Kidney (tissue), 14 donors: Measurements from ENCODE around the gene TMTC1. TPM values are rescaled to one million over a fixed set of nuclear protein-coding genes. Genes with fewer than 3 reads are reported as not detected.

ENCODE experiments used
- DNase-seq, 5 donors: peaks; one replicate each; pipeline ENCODE4 v3.0.0-alpha.2; 2013 to 2020
- FAIRE-seq: peaks from 2 replicates; lab custom pipeline; 2012; peaks lifted over from hg19 to GRCh38; lab: Jason Lieb, UNC
- H3K27ac ChIP-seq, 2 donors: one replicate each; pipeline ENCODE4 v1.7.0; 2013; ENCODE audit warnings: low read depth in 2 of 2, low read length in 2 of 2, inconsistent platforms in 1 of 2
- H3K27me3 ChIP-seq: one replicate; pipeline ENCODE4 v1.7.1; 2013; ENCODE audit warnings: low read length, inconsistent platforms; ENCODE audit not compliant: control insufficient read depth, insufficient read depth
- H3K36me3 ChIP-seq, 3 donors: one replicate each; pipeline versions ENCODE4 v1.7.0 to v1.7.1; 2013; ENCODE audit warnings: low read length in 3 of 3, control low read depth in 1 of 3, inconsistent platforms in 1 of 3; ENCODE audit not compliant: insufficient read depth in 3 of 3, control insufficient read depth in 2 of 3
- H3K4me1 ChIP-seq, 3 donors: one replicate each; pipeline versions ENCODE4 v1.7.0 to v1.7.1; 2013; ENCODE audit warnings: low read length in 3 of 3, inconsistent platforms in 1 of 3, low read depth in 1 of 3; ENCODE audit not compliant: control insufficient read depth in 2 of 3, insufficient read depth in 2 of 3
- H3K4me3 ChIP-seq, 3 donors: one replicate each; pipeline versions ENCODE4 v1.7.0 to v1.8.1; 2013; ENCODE audit warnings: low read length in 3 of 3, control low read depth in 1 of 3, inconsistent platforms in 1 of 3
- H3K9ac ChIP-seq, 3 donors: one replicate each; pipeline versions ENCODE4 v1.7.0 to v1.7.1; 2013; ENCODE audit warnings: low read length in 3 of 3, control low read depth in 1 of 3, inconsistent platforms in 1 of 3
- H3K9me3 ChIP-seq, 3 donors: one replicate each; pipeline versions ENCODE4 v1.7.0 to v1.7.1; 2013; ENCODE audit warnings: low read length in 3 of 3, control low read depth in 1 of 3, inconsistent platforms in 1 of 3; ENCODE audit not compliant: control insufficient read depth in 2 of 3, insufficient read depth in 1 of 3
- CTCF ChIP-seq: IDR thresholded peaks from 3 replicates; pipeline ENCODE4 v1.5.1; 2012; ENCODE audit warnings: mild to moderate bottlenecking, moderate library complexity, borderline replicate concordance; ENCODE audit not compliant: insufficient read depth; ENCODE audit errors: extremely low read depth
- intact Hi-C: fragments of 100-400 bp; cut with DNase I; formaldehyde crosslinking; loops from one replicate; pipeline ENCODE4 v1.11.1; 2022
- polyA plus RNA-seq: library from polyadenylated mRNA; stranded (reverse); fragments of 350-450 nt; fragmentation: Illumina TruSeq; extraction: RNeasy Lipid Tissue Mini Kit (QIAGEN cat#74804); gene quantifications from one replicate; pipeline ENCODE4 v1.2.3, GENCODE V29; 2014; ENCODE audit warnings: low read depth, low replicate concordance; ENCODE audit not compliant: insufficient read depth
- total RNA-seq: library from RNA; stranded (reverse); fragmentation: NEBNext Ultra II Directional; extraction: Animal tissue kit (Norgen Biotek cat#: 25700); gene quantifications from one replicate; pipeline ENCODE4 v1.2.1, GENCODE V29; 2021
- donor health status: control.
- donor health status: control.
- donor health status: control.
- donor health status: control.
- donor health status: control.
- donor health status: DM: yes; HTN: yes; CAD: no.
- donor health status: Normal renal cell carcinoma (clear cell type).

The TMTC1 gene
- total and polyA plus RNA-seq, 2 donors from 2014 or later, result 10.9 to 58.8 TPM

DNA sequence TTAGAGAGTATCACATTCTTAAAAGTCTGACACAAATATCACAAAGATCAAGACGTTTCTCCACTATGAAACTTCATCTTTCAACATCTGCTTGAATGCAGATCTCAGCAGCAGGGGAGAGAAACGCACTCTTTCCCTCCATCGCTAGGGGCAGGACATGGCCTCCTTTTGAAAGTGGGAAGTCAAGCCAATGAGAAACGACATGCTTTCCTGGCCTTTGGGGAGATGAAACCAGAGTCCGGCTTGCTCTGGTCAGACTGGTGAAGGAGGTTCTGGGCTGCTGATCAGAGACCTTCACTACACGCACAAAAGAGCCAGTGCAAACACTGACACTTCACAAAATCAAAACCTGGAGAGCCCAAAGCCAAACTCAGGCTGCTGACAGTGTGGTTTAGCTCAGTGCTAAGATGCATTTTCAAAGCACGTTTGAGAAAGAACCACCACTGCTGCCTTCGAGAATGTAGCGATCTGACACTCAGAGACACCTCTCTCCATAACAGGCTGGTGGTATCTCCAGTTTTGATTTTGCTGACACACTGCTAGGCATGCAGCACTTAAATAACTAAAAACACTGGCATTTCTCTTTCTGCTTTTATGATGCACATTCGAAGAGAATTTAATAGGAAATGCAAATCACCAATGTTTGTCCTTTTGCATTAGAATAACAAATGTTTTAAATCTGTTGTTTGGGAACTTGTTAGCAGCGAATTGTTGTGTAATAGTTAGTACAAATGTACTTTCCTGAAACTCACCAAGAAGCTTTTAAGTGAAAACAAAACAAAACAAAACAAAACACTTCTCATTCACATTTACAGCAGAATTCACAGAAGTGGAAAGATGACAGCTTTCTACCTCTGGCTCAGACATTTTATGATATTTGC is 192.4 kb downstream of the TMTC1 start:
- peaks cover 0 to 12% (median 5%) of the 10 kb centered on the region in 3 donors for H3K4me1 ChIP-seq
- no peaks in the 10 kb centered on the region for H3K9me3 ChIP-seq
- intact Hi-C loops, result no loop called here
- FAIRE-seq (no peak), DNase-seq (peak in 4 of 5 donors; percentile 47 to 83 (median 78))
- no peak overlapping the region for H3K4me3 ChIP-seq
- H3K27me3 ChIP-seq, result no peaks in the 10 kb centered on the region
- H3K27ac ChIP-seq, result no peak overlapping the region
- TF ChIP-seq CTCF, result peak; percentile 15
- H3K9ac ChIP-seq, result no peak overlapping the region
- no peaks in the 10 kb centered on the region for H3K36me3 ChIP-seq

DNA sequence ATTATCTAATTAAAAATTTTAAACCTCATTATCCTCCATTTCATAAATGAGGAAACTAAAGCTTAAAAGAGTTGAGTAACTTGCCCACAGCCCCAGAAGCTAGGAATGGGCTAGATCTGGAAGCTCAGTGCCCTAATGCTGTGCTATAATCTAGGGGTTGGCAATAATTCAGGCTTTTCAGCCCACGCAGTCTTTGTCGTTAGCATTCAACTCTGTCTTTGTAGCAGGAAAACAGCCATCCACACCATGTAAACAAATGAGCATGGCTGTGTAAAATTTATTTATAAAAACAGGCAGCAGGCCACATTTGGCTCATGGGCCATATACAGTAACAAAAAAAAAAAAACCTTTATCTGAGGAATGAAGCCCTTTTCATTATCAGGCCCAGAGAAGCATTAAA is 193.9 kb downstream of the TMTC1 start:
- Histone ChIP-seq H3K4me3 (no peak overlapping the region), H3K9ac (no peak overlapping the region), H3K9me3 (no peaks in the 10 kb centered on the region), H3K36me3 (no peaks in the 10 kb centered on the region), H3K4me1 (peaks cover 0 to 7% (median 5%) of the 10 kb centered on the region in 3 donors), H3K27me3 (no peaks in the 10 kb centered on the region), H3K27ac (no peak overlapping the region)
- peak in 1 of 5 donors; percentile 68 for DNase-seq
- intact Hi-C loops, result no loop called here
- TF ChIP-seq CTCF, result no peak
- FAIRE-seq, result no peak

- TF ChIP-seq CTCF, result no peak
- Histone ChIP-seq H3K27me3 (no peaks in the 10 kb centered on the region), H3K9me3 (no peaks in the 10 kb centered on the region), H3K27ac (no peak overlapping the region), H3K4me1 (peaks cover 0 to 7% (median 5%) of the 10 kb centered on the region in 3 donors), H3K9ac (no peak overlapping the region), H3K36me3 (no peaks in the 10 kb centered on the region), H3K4me3 (no peak overlapping the region)
- FAIRE-seq (no peak), DNase-seq (no peak)
- intact Hi-C loops, result no loop called here
Measured at GRCh38 chr12:29589286-29589820, 194.4 kb downstream of the TMTC1 start.
